8988T (cell line): ENCODE results near the gene ARL11.
"Not testable (repeated sequence)": the region's sequence is repeated elsewhere in the genome, so short reads cannot be mapped to it uniquely, and the experiment has no call there.

Source experiments
- DNase-seq: peaks from one replicate; pipeline ENCODE4 v3.0.0; 2011

The ARL11 gene

GRCh38 chr13:49627831-49628652, at the start of gene ARL11:
TSS of gene ARL11 (plus strand) at chr13:49628507. CDS start at chr13:49630448, 1,941 bp downstream.
- no peak for DNase-seq

- no peak for DNase-seq
These were observed 48.8 kb upstream of the ARL11 start for GRCh38 chr13:49579501-49579900.

- DNase-seq = no peak
These were observed 47.2 kb upstream of the ARL11 start for GRCh38 chr13:49580980-49581680.

DNA sequence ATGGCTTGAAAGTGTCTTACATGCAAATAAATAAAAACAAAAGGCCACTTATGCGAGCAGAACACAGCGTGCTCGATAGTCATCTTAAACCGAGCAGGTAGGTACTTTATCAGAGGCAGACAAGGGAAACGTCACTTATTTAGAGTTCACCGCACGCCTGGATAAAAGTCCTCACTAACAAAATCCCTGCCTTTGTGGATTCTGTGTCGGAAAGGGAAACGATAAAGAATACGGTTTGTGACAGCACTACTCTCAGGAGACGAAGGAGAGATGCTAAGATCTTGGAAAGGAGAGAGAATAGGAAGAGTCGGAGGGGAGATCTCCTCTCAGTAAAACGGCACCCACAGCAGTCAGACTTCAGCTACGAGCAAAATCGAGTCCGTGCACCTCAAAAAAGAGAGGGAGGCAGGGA, 43.5 kb upstream of the ARL11 start:
- no peak for DNase-seq

- peak; percentile 90 for DNase-seq
These were observed 42.8 kb upstream of the ARL11 start, which contains the start of gene RCBTB1 for GRCh38 chr13:49585220-49586157. TSS of gene RCBTB1 (minus strand) at chr13:49585558. CDS start at chr13:49567279, 18,279 bp downstream.

- no peak for DNase-seq
These were observed 41.6 kb upstream of the ARL11 start for GRCh38 chr13:49586717-49587116.

DNA sequence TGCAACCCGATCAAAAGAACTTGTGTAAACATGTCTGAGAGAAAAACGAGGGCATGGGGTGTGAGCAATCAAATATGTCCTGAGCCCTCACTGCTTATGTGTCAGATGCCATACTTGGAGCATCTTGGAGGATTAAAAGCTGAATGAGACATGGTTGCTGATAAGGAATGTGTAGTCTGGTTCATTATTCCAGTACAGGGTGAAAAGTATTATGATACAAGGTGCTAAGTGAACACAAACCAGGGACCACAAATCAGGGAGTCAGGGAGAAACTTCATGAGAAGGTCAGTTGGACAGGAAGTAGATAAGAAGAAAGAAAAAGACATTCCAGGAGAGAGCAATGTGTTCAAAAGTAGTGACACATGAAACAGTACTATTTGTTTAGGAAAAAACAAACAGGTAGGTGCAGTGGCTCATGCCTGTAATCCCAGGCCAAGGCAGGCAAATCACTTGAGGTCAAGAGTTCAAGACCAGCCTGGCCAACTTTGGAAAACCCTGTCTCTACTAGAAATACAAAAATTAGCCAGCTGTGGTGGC, 40.9 kb upstream of the ARL11 start:
- no peak for DNase-seq

DNA sequence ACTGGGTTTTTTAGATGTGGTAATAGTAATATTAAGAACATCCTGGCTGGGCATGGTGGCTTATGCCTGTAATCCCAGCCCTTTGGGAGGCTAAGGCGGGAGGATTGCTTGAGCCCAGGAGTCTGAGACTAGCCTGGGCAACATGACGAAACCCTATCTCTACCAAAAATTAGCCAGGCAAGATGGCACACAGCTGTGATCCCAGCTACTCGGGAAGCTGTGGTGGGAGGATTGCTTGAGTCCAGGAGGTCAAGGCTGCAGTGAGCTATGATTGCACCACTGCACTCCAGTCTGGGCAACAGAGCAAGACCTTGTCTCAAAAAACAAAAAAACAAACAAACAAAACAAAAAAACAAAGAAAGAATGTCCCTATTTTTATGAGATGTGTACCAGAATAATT, 37.6 kb upstream of the ARL11 start:
- not testable (repeated sequence) for DNase-seq

- not testable (repeated sequence) for DNase-seq
These were observed 34.4 kb upstream of the ARL11 start for GRCh38 chr13:49593876-49594275.

DNA sequence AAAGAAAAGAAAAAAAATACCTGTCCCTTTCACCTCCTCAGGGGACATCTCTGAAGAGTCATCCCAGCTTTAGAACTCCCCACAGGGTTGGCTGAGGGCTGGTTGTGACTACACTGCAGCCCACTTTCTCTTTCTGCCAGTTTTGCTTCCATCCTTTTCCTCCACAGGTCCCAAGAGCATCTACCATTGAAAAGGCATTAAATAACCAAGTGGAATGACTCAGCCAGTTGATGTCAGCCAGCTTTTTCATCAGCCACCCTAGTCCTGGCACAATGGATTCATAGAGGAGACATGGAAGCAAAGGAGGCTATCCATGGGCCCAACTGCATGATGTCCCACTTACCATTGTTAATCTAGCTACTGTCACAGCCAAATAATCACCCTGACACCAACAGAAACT, 33.7 kb upstream of the ARL11 start:
- DNase-seq = no peak

DNA sequence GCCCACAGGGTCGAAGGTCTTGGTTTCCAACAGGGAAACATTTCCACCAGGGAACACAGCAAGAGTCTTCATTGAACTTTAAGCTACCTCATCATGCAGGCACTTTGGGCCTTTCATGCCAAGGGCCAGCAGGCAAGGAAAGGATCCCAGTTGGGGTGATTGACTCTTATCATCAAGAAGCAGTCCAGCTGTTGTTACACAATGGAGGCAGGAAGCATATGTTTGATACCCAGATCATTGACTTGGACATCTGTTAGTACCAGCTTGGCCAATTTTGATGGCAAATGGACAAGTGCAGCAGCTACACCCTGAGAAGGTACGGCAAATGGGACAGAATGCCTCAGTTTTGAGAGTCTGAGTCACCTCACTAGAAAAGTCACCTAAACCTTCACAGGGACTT, 32.1 kb upstream of the ARL11 start:
- no peak for DNase-seq

DNA sequence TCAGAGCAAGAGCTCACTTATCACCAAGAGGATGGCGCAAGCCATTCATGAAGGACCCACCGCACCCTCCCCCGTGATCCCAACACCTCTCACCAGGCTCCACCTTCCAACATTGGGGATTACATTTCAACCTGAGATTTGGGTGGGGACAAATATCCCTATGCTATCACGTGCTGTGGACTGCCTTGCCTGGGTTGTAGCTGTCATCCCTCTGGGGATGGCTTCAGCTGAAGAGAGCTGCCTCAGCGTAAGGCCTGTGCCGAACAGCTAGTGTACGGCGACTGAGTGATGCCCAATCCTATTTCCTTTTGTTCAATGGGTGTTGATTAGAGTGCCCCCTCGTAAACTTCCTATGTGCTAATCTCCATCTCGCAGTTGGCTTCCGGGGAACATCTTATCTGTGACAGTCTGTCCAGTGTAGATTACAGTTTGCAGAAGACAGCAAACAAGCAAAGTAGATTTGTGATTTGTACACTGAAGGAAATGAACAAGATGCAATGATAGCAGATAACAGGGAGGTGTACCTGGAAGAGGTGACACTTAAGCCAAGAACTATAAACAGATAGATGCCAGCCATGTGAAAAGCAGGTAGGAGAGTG, 31.2 kb upstream of the ARL11 start:
- no peak for DNase-seq

DNA sequence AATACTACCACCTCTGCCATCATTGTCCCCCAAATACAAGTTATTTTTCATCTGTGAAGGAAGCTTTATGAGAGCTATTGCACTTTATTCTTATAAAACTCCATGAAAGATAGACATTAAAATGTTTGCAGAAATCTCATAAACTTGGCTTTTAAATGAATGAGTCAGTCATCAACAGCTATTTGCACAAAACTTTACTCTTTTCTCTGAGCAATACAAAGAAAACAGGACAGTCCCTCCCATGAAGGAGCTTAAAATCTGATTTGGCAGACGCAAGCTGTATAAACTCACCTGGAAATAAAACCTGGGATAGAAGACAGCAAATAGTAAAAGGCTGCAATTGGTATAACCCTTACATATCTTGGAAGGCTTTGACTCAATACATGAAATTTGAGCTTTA, 26.3 kb upstream of the ARL11 start:
- DNase-seq = no peak

DNA sequence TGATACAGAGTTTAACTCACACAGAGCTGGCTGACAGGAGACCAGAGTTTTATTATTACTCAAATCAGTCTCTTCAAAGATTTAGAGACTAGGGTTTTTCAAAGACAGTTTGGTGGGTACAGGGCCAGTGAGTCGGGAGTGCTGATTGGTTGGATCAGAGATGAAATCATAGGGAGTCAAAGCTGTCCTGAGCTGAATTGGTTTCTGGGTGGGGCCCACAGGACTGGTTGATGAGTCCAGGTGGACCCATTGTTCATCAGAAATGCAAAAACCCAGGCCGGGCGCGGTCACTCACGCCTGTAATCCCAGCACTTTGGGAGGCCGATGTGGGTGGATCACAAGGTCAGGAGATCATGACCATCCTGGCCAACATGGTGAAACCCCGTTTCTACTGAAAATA, 25.7 kb upstream of the ARL11 start:
- not testable (repeated sequence) for DNase-seq

DNA sequence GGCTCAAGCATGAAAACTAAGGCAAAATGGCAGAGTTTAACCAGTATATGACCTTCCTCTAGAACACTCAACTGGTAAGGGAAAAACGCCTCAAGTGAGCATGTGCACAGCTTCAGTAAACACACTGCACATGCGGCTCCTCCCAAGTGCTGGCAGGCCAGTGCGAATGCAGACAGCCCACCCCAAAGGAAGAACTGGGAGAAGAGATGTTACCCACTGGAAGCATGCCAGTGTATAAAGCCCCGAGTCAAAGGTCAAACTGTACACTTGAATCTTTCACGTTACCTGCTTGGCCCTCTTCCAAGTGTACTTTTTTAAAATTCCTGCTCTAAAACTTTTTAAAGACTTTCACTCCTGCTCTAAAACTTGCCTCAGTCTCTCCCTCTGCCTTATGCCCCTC, 23.7 kb upstream of the ARL11 start:
- DNase-seq = no peak

GRCh38 chr13:49606747-49607648, 21.3 kb upstream of the ARL11 start:
- peak; percentile 62 for DNase-seq

DNA sequence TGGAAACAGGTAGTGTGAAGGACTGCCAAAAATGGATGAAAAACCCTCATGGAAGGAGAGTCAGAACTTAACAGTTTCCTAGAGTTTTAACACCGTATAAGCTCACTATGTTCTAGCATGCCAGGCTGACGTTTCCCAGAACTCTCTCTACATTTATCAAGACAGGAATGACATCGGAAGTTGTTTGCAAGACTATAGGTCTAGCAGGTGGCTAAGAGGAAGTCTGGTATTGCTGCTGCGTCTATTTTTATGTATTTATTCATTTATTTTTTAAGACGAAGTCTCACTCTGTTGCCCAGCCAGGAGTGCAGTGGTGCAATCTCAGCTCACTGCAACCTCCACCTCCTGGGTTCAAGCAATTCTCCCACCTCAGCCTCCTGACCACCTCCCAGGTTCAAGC, 20.5 kb upstream of the ARL11 start:
- no peak for DNase-seq

- DNase-seq = no peak
These were observed 19.5 kb upstream of the ARL11 start for GRCh38 chr13:49608651-49609331.

- DNase-seq = no peak
These were observed 18.1 kb upstream of the ARL11 start for GRCh38 chr13:49610176-49610575.

GRCh38 chr13:49612042-49612441, 16.3 kb upstream of the ARL11 start:
- DNase-seq = not testable (repeated sequence)
